GM19023 (cell line): Measurements from ENCODE around the gene PPIAL4G.
"Not testable (repeated sequence)": the region's sequence is repeated elsewhere in the genome, so short reads cannot be mapped to it uniquely, and the experiment has no call there.

ENCODE experiments used
- ATAC-seq: cut with Tn5 transposase; IDR thresholded peaks from one replicate; pipeline ENCODE4 v1.9.1; 2021; ENCODE audit warnings: mild to moderate bottlenecking, moderate library complexity; ENCODE audit not compliant: unreplicated experiment

Gene PPIAL4G

GRCh38 chr1:148483029-148483428 is at the start of gene PPIAL4G:
Gene PPIAL4G (minus strand): TSS chr1:148483302. CDS start chr1:148483252, 50 bp downstream.
- not testable (repeated sequence) for ATAC-seq

GRCh38 chr1:148532158-148532557 is 49.1 kb upstream of the PPIAL4G start:
- ATAC-seq, result not testable (repeated sequence)

- ATAC-seq, result not testable (repeated sequence)
Observed at GRCh38 chr1:148529101-148529567, 46.0 kb upstream of the PPIAL4G start.

GRCh38 chr1:148528591-148528990 is 45.5 kb upstream of the PPIAL4G start:
- not testable (repeated sequence) for ATAC-seq

GRCh38 chr1:148526587-148526986 is 43.5 kb upstream of the PPIAL4G start:
- not testable (repeated sequence) for ATAC-seq

- ATAC-seq, result not testable (repeated sequence)
Observed at GRCh38 chr1:148523205-148524144, 40.4 kb upstream of the PPIAL4G start.

- ATAC-seq, result peak; percentile 78
Observed at GRCh38 chr1:148522561-148523204, 39.6 kb upstream of the PPIAL4G start.

- ATAC-seq, result peak; percentile 62
Observed at GRCh38 chr1:148522072-148522471, 39.0 kb upstream of the PPIAL4G start.

- not testable (repeated sequence) for ATAC-seq
Observed at GRCh38 chr1:148514310-148514709, 31.2 kb upstream of the PPIAL4G start.

GRCh38 chr1:148512571-148513184 is 29.6 kb upstream of the PPIAL4G start:
- not testable (repeated sequence) for ATAC-seq

- ATAC-seq, result not testable (repeated sequence)
Observed at GRCh38 chr1:148493933-148494332, 10.8 kb upstream of the PPIAL4G start.

- not testable (repeated sequence) for ATAC-seq
Observed at GRCh38 chr1:148481134-148481533, 2.0 kb downstream of the PPIAL4G start.

- ATAC-seq, result not testable (repeated sequence)
Observed at GRCh38 chr1:148459694-148460093, 23.4 kb downstream of the PPIAL4G start.

- ATAC-seq, result not testable (repeated sequence)
Observed at GRCh38 chr1:148458901-148459581, 24.1 kb downstream of the PPIAL4G start.

- not testable (repeated sequence) for ATAC-seq
Observed at GRCh38 chr1:148458398-148458797, 24.7 kb downstream of the PPIAL4G start.

- ATAC-seq, result not testable (repeated sequence)
Observed at GRCh38 chr1:148452845-148453244, 30.3 kb downstream of the PPIAL4G start.

- ATAC-seq, result not testable (repeated sequence)
Observed at GRCh38 chr1:148439654-148440325, 43.3 kb downstream of the PPIAL4G start.

GRCh38 chr1:148435406-148435805 is 47.7 kb downstream of the PPIAL4G start:
- ATAC-seq, result no peak

- ATAC-seq, result no peak
Observed at GRCh38 chr1:148434832-148435231, 48.3 kb downstream of the PPIAL4G start.

- not testable (repeated sequence) for ATAC-seq
Observed at GRCh38 chr1:148432916-148433317, 50.2 kb downstream of the PPIAL4G start.
